IMR-90 (cell line): ENCODE data around the gene CHRM5. TPM values are rescaled to one million over a fixed set of nuclear protein-coding genes. Genes with fewer than 3 reads are reported as not detected.

Experiments used
- ATAC-seq: fragments of 200-7000 bp; cut with Tn5 transposase; 2 replicates; pipeline ENCODE4 v1.9.1; 2020; ENCODE audit warnings: low read depth, mild to moderate bottlenecking, moderate library complexity
- BruUV-seq: library from RNA; stranded (reverse); fragments of 400-500 nt; replicated peaks from 2 replicates; lab custom pipeline; 2021; lab: Mats Ljungman, UMichigan
- CTCF ChIA-PET: fragments of 300-600 bp; formaldehyde crosslinking; extraction: SDS; loops from one replicate; lab custom pipeline; 2021; ENCODE audit warnings: antibody characterized with exemption; lab: Yijun Ruan, JAX
- POLR2A ChIA-PET: fragments of 300-600 bp; sonication (Branson Sonifier 250); formaldehyde crosslinking; loops from one replicate; lab custom pipeline; 2022; ENCODE audit warnings: antibody characterized with exemption; ENCODE audit not compliant: unreplicated experiment; lab: Charles Lee
- DNase-seq: peaks from one replicate; pipeline ENCODE4 v3.0.0; 2013
- H2AFZ ChIP-seq: replicated peaks from 2 replicates; pipeline ENCODE3; 2013; ENCODE audit warnings: low read length, mild to moderate bottlenecking; ENCODE audit not compliant: poor library complexity
- H2AK5ac ChIP-seq: 2 replicates; pipeline ENCODE4 v1.6.1; 2013; ENCODE audit warnings: low read depth, low read length, inconsistent platforms
- H2AK9ac ChIP-seq: replicated peaks from 2 replicates; pipeline ENCODE3; 2013; ENCODE audit warnings: mild to moderate bottlenecking, low read depth, low read length, moderate library complexity; ENCODE audit not compliant: poor library complexity
- H2BK120ac ChIP-seq: 2 replicates; pipeline ENCODE4 v1.6.1; 2013; ENCODE audit warnings: low read depth, low read length, inconsistent platforms
- H2BK15ac ChIP-seq: 3 replicates; pipeline ENCODE4 v1.6.1; 2013; ENCODE audit warnings: low read depth, low read length, inconsistent platforms
- H2BK20ac ChIP-seq: 2 replicates; pipeline ENCODE4 v1.6.1; 2013; ENCODE audit warnings: low read depth, mild to moderate bottlenecking, inconsistent platforms, low read length, moderate library complexity
- H2BK5ac ChIP-seq: 2 replicates; pipeline ENCODE4 v1.6.1; 2013; ENCODE audit warnings: mild to moderate bottlenecking, low read depth, low read length, inconsistent platforms; ENCODE audit not compliant: poor library complexity, severe bottlenecking
- H3K14ac ChIP-seq: replicated peaks from 2 replicates; pipeline ENCODE4 v1.6.1; 2013; ENCODE audit warnings: low read depth, low read length, inconsistent platforms
- H3K18ac ChIP-seq: 2 replicates; pipeline ENCODE4 v1.6.1; 2013; ENCODE audit warnings: low read depth, low read length, control low read depth
- H3K23ac ChIP-seq: 2 replicates; pipeline ENCODE4 v1.6.1; 2013; ENCODE audit warnings: low read depth, low read length, inconsistent platforms
- H3K27ac ChIP-seq: 2 replicates; pipeline ENCODE4 v1.5.1; 2013; ENCODE audit warnings: mild to moderate bottlenecking, control low read depth, low read length; ENCODE audit not compliant: insufficient read depth
- H3K27me3 ChIP-seq: 2 replicates; pipeline ENCODE4 v1.6.1; 2013; ENCODE audit warnings: low read length; ENCODE audit not compliant: control insufficient read depth, insufficient read depth
- H3K36me3 ChIP-seq: 2 replicates; pipeline ENCODE4 v1.6.1; 2013; ENCODE audit warnings: low read length, mixed read lengths; ENCODE audit not compliant: control insufficient read depth, insufficient read depth
- H3K4ac ChIP-seq: 2 replicates; pipeline ENCODE4 v1.6.1; 2013; ENCODE audit warnings: low read depth, low read length, inconsistent platforms
- H3K4me1 ChIP-seq: 2 replicates; pipeline ENCODE4 v1.6.1; 2013; ENCODE audit warnings: low read length, mixed read lengths; ENCODE audit not compliant: control insufficient read depth, insufficient read depth
- H3K4me2 ChIP-seq: 2 replicates; pipeline ENCODE4 v1.6.1; 2013; ENCODE audit warnings: low read depth, mild to moderate bottlenecking, control low read depth, low read length, moderate library complexity
- H3K4me3 ChIP-seq: 2 replicates; pipeline ENCODE4 v1.5.1; 2013; ENCODE audit warnings: low read depth, mild to moderate bottlenecking, control low read depth, low read length, moderate library complexity; ENCODE audit not compliant: insufficient read depth
- H3K56ac ChIP-seq: 2 replicates; pipeline ENCODE4 v1.6.1; 2013; ENCODE audit warnings: low read length, inconsistent platforms; ENCODE audit not compliant: insufficient read depth; ENCODE audit errors: extremely low read depth
- H3K79me1 ChIP-seq, 2 experiments: 2 replicates each; pipeline ENCODE4 v1.6.1; 2013; ENCODE audit warnings: low read length in 2 of 2, inconsistent platforms in 1 of 2, low read depth in 1 of 2
- H3K9ac ChIP-seq: 2 replicates; pipeline ENCODE4 v1.6.1; 2013; ENCODE audit warnings: low read depth, low read length, control low read depth
- H3K9me1 ChIP-seq: 2 replicates; pipeline ENCODE4 v1.6.1; 2013; ENCODE audit warnings: low read length, inconsistent platforms; ENCODE audit not compliant: insufficient read depth
- H3K9me3 ChIP-seq: 2 replicates; pipeline ENCODE4 v1.6.1; 2013; ENCODE audit warnings: low read length; ENCODE audit not compliant: control insufficient read depth, insufficient read depth
- H4K20me1 ChIP-seq: 2 replicates; pipeline ENCODE4 v1.6.1; 2013; ENCODE audit warnings: low read length, inconsistent platforms; ENCODE audit not compliant: insufficient read depth
- H4K5ac ChIP-seq: 2 replicates; pipeline ENCODE4 v1.6.1; 2013; ENCODE audit warnings: mild to moderate bottlenecking, low read depth, low read length, control low read depth
- H4K8ac ChIP-seq, 2 experiments: 2 replicates each; pipeline ENCODE4 v1.6.1; 2013; ENCODE audit warnings: low read depth in 2 of 2, low read length in 2 of 2, control low read depth in 1 of 2, inconsistent platforms in 1 of 2
- H4K91ac ChIP-seq: 2 replicates; pipeline ENCODE4 v1.6.1; 2013; ENCODE audit warnings: low read depth, low read length, inconsistent platforms; ENCODE audit not compliant: insufficient read depth
- BHLHE40 ChIP-seq: fragments of 150-350 bp; IDR thresholded peaks from 2 replicates; pipeline ENCODE4 v1.6.1; 2016; ENCODE audit warnings: mild to moderate bottlenecking, low read depth, low read length
- CEBPB ChIP-seq: IDR thresholded peaks from 2 replicates; pipeline ENCODE4 v1.6.1; 2012; ENCODE audit warnings: low read depth, low read length, improper control_type of control experiment
- CHD1 ChIP-seq: IDR thresholded peaks from 2 replicates; pipeline ENCODE4 v1.6.1; 2012; ENCODE audit warnings: low read depth, low read length, improper control_type of control experiment
- CTCF ChIP-seq: conservative IDR thresholded peaks from 2 replicates; pipeline ENCODE4 v1.5.1; 2012; ENCODE audit warnings: mild to moderate bottlenecking, low read depth, low read length, improper control_type of control experiment
- ELK1 ChIP-seq: fragments of 150-350 bp; IDR thresholded peaks from 2 replicates; pipeline ENCODE4 v1.6.1; 2016; ENCODE audit warnings: low read depth, mild to moderate bottlenecking, low read length, moderate library complexity, borderline replicate concordance
- FOS ChIP-seq: fragments of 150-350 bp; IDR thresholded peaks from 2 replicates; pipeline ENCODE4 v1.6.1; 2016; ENCODE audit warnings: low read depth, low read length
- MAFK ChIP-seq: IDR thresholded peaks from 2 replicates; pipeline ENCODE4 v1.6.1; 2012; ENCODE audit warnings: low read depth, low read length, improper control_type of control experiment
- MAZ ChIP-seq: IDR thresholded peaks from 2 replicates; pipeline ENCODE4 v1.6.1; 2012; ENCODE audit warnings: low read depth, mild to moderate bottlenecking, low read length, improper control_type of control experiment, moderate library complexity, borderline replicate concordance
- MXI1 ChIP-seq: IDR thresholded peaks from 2 replicates; pipeline ENCODE4 v1.6.1; 2012; ENCODE audit warnings: low read depth, mild to moderate bottlenecking, low read length, moderate library complexity, borderline replicate concordance
- NFE2L2 ChIP-seq: fragments of 150-350 bp; IDR thresholded peaks from 2 replicates; pipeline ENCODE4 v1.6.1; 2016; ENCODE audit warnings: low read depth, mild to moderate bottlenecking, low read length
- POLR2A ChIP-seq: IDR thresholded peaks from 2 replicates; pipeline ENCODE4 v1.6.1; 2012; ENCODE audit warnings: mild to moderate bottlenecking, low read depth, low read length
- RAD21 ChIP-seq: IDR thresholded peaks from 2 replicates; pipeline ENCODE4 v1.6.1; 2012; ENCODE audit warnings: low read length, improper control_type of control experiment
- RCOR1 ChIP-seq: IDR thresholded peaks from 2 replicates; pipeline ENCODE4 v1.6.1; 2012; ENCODE audit warnings: mild to moderate bottlenecking, low read length, improper control_type of control experiment; ENCODE audit not compliant: insufficient replicate concordance
- RFX5 ChIP-seq: IDR thresholded peaks from 2 replicates; pipeline ENCODE4 v1.8.0; 2012; ENCODE audit warnings: low read depth, mild to moderate bottlenecking, low read length, moderate library complexity
- SMC3 ChIP-seq: fragments of 150-350 bp; IDR thresholded peaks from 2 replicates; pipeline ENCODE4 v1.6.1; 2016; ENCODE audit warnings: low read depth, mild to moderate bottlenecking, antibody characterized with exemption, low read length, moderate library complexity
- USF2 ChIP-seq: fragments of 150-350 bp; IDR thresholded peaks from 2 replicates; pipeline ENCODE4 v1.6.1; 2017; ENCODE audit warnings: mild to moderate bottlenecking, antibody characterized with exemption, low read length, low read depth
- WGBS, 2 experiments: methylation state at CpG; one replicate each; pipeline versions ENCODE4 v1.1.5 to v1.1.7; 2013; ENCODE audit warnings: missing lambda C conversion rate in 2 of 2; ENCODE audit not compliant: insufficient read length in 1 of 2; ENCODE audit errors: extremely low coverage in 2 of 2; 5-methylcytosine and 5-hydroxymethylcytosine counted together
- dilution Hi-C: fragments of 300-500 bp; cut with HindIII; formaldehyde crosslinking; loops from one replicate; pipeline ENCODE4 v1.14.3; 2018; ENCODE audit warnings: low sequenced_read_pairs; ENCODE audit not compliant: unreplicated experiment
- in situ Hi-C: fragments of 300-500 bp; cut with MboI; formaldehyde crosslinking; loops from 3 replicates; pipeline ENCODE4 v1.14.3; 2019; ENCODE audit warnings: low sequenced_read_pairs, inconsistent platforms, mixed read lengths
- intact Hi-C: fragments of 100-400 bp; cut with micrococcal nuclease; formaldehyde crosslinking; loops from 2 replicates; pipeline ENCODE4 v1.10.0; 2022
- polyA plus RNA-seq, 3 experiments: library from polyadenylated mRNA; depleted of rRNA; stranded (reverse); fragments of >200 nt; gene quantifications; 2 replicates each; pipeline ENCODE4 v1.2.3, GENCODE V29; 2012; ENCODE audit warnings: low replicate concordance in 1 of 3
- total RNA-seq: library from RNA; depleted of rRNA; stranded (reverse); fragments of >200 nt; gene quantifications from 2 replicates; pipeline ENCODE4 v1.2.3, GENCODE V29; 2012

Gene CHRM5
- total and polyA plus RNA-seq, 2 of the 4 experiments (the other 2 are of a cell fraction): under 0.01 to 0.03 TPM

- no TSS peak for BruUV-seq
- ChIA-PET CTCF (no interaction called here), POLR2A (no interaction called here)
- H2BK5ac ChIP-seq: no peak overlapping the region
- H3K36me3 ChIP-seq: no peaks in the 10 kb centered on the region
- intact Hi-C loops: no loop called here
- H3K9ac ChIP-seq: no peak overlapping the region
- H3K56ac ChIP-seq: no peak overlapping the region
- no peaks in the 10 kb centered on the region for H4K20me1 ChIP-seq
- H2AK5ac ChIP-seq: no peak overlapping the region
- no peaks in the 10 kb centered on the region for H3K4me1 ChIP-seq
- H3K9me1 ChIP-seq: no peaks in the 10 kb centered on the region
- H3K79me1 ChIP-seq: peaks cover 0 to 5% of the 10 kb centered on the region in 2 experiments; a peak in 1 of 4 replicates
- H3K14ac ChIP-seq: no peak overlapping the region
- H3K18ac ChIP-seq: no peak overlapping the region
- H3K9me3 ChIP-seq: no peaks in the 10 kb centered on the region
- H4K5ac ChIP-seq: no peak overlapping the region
- no peak overlapping the region for H3K27ac ChIP-seq
- TF ChIP-seq CEBPB (no peak), BHLHE40 (no peak), ELK1 (no peak), RCOR1 (no peak), MAFK (no peak), MXI1 (no peak), RAD21 (no peak), POLR2A (no peak), RFX5 (no peak), NFE2L2 (no peak), USF2 (no peak), CTCF (no peak), SMC3 (no peak), CHD1 (no peak), MAZ (no peak), FOS (no peak)
- H3K4me2 ChIP-seq: no peak overlapping the region
- in situ Hi-C loops: no loop called here
- no peak overlapping the region for H2BK15ac ChIP-seq
- no peak overlapping the region for H3K23ac ChIP-seq
- H2BK20ac ChIP-seq: no peak overlapping the region
- no peak overlapping the region for H4K8ac ChIP-seq
- ATAC-seq: no peak
- H3K4ac ChIP-seq: no peak overlapping the region
- no peaks in the 10 kb centered on the region for H3K27me3 ChIP-seq
- DNase-seq: peak; percentile 12
- dilution Hi-C loops: no loop called here
- H2BK120ac ChIP-seq: no peak overlapping the region
- no peak overlapping the region for H2AK9ac ChIP-seq
- WGBS, 2 experiments: no CpG with 5 or more reads among the region's 3 CpGs
- H2AFZ ChIP-seq: no peak overlapping the region
- H3K4me3 ChIP-seq: no peak overlapping the region
- no peak overlapping the region for H4K91ac ChIP-seq
Measured at GRCh38 chr15:33934396-33934795, 33.9 kb upstream of the CHRM5 start.
